Measurements from ENCODE around the gene SLC4A2.

Gene SLC4A2

GRCh38 chr7:151065516-151065915 is 6.1 kb downstream of the SLC4A2 start:
- DNase-seq: no peak

- DNase-seq: no peak
These were observed 7.0 kb downstream of the SLC4A2 start for GRCh38 chr7:151066273-151066974.

DNA sequence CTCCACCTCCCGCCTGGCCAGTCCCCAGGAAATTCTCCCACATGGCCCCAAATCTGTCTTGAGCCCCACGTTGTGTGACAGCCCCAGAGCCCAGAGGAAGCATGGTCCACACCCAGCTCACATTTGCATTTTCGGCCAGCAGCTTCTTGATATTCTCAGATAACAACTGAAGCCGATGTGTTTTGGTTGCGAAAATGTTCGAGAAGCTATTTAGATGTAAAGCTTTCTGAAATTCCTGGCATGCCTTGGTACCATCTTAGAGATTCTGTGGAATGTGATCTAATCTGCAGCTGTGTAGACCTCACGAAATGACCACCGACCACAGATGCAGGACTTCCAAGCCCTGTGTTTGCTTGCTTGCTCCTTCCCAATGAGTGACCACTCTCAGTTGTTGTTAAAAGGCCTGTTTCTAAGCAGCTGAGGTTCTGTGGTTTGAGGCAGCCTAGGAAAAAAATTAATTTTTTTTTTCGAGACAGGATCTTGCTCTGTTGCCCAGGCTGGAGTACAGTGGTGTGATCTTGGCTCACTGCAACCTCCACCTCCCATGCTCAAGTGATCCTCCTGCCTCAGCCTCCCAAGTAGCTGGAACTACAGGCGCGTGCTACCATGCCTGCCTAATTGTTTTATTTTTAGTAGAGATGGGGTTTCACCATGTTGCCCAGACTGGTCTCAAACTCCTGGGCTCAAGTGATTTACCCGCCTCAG is 8.8 kb downstream of the SLC4A2 start:
- no peak for DNase-seq

DNA sequence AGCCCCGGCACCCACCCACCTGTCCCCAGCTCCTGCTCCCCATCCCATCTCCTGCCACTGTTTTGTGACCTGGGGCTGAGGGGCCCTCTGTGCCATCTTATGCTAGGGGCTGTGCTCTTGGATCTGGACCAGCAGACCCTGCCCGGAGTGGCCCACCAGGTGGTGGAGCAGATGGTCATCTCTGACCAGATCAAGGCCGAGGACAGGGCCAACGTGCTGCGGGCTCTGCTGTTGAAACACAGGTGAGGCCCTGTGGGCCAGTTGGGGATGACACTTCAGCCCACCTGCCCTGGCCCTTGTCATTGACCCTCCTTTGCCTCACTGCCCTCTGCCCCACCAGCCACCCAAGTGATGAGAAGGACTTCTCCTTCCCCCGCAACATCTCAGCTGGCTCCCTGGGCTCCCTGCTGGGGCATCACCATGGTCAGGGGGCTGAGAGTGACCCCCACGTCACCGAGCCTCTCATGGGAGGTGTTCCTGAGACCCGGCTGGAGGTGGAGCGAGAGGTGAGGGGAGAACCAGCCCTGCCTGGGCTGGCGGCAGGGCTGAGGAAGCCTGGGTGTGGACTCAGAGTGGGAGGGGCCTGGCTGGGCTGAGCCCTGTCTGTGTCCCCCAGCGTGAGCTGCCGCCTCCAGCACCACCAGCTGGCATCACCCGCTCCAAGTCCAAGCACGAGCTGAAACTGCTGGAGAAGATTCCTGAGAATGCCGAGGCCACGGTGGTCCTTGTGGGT is 10.6 kb downstream of the SLC4A2 start:
- DNase-seq: no peak

GRCh38 chr7:151070574-151070960 is 11.2 kb downstream of the SLC4A2 start:
- no peak for DNase-seq

DNA sequence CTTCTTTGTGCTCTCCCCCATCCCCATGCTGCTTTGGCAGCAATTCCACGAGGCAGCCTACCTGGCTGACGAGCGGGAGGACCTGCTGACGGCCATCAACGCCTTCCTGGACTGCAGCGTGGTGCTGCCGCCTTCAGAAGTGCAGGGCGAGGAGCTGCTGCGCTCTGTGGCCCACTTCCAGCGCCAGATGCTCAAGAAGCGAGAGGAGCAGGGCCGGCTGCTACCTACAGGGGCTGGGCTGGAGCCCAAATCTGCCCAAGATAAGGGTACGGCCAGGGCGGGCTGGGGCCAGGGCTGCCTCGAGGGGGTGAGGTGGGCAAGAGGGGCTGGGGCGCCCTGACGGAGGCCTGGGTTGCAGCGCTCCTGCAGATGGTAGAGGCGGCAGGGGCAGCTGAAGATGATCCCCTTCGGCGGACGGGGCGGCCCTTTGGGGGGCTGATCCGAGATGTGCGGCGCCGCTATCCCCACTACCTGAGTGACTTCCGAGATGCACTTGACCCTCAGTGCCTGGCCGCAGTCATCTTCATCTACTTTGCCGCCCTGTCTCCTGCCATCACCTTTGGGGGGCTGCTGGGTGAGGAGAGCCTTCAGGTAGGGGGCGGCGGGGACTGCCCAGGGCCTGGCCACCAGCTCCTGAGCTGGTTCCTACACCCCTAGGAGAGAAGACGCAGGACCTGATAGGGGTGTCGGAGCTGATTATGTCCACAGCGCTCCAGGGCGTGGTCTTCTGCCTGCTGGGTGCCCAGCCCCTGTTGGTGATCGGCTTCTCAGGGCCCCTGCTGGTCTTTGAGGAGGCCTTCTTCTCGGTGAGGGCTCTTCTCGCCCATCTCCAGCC is 11.9 kb downstream of the SLC4A2 start:
- no peak for DNase-seq

- DNase-seq: no peak
These were observed 14.6 kb downstream of the SLC4A2 start for GRCh38 chr7:151073990-151074389.

GRCh38 chr7:151074817-151075661 is 15.7 kb downstream of the SLC4A2 start:
- no peak for DNase-seq

DNA sequence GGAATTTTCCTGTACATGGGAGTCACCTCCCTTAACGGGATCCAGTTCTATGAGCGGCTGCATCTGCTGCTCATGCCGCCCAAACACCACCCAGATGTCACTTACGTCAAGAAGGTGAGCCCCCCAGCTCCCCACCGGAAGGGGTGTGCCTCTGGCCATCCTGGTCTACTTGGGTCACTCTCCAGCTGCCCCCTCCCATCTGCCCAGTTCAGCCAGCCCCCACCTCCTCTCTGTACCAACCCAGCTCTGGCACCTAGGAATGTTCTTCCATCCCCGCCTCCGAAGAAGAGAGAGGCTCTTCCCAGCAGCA is 16.2 kb downstream of the SLC4A2 start:
- DNase-seq: no peak

DNA sequence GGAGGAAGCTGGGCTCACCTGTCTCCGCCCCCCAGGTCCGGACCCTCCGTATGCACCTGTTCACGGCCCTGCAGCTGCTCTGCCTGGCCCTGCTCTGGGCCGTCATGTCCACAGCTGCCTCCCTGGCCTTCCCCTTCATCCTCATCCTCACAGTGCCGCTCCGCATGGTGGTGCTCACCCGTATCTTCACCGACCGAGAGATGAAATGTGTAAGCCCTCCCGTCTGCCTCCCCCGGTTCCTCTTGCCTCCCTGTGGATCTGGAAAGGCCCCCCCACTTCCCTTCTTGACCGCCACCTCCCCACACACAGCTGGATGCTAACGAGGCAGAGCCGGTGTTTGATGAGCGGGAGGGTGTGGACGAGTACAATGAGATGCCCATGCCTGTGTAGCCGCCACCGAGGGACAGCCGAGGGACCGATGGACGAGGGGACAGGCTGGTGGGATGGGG is 16.6 kb downstream of the SLC4A2 start:
- no peak for DNase-seq

GRCh38 chr7:151076863-151077704 is 17.7 kb downstream of the SLC4A2 start:
- no peak for DNase-seq

GRCh38 chr7:151077705-151078232 is 18.4 kb downstream of the SLC4A2 start:
- no peak for DNase-seq

DNA sequence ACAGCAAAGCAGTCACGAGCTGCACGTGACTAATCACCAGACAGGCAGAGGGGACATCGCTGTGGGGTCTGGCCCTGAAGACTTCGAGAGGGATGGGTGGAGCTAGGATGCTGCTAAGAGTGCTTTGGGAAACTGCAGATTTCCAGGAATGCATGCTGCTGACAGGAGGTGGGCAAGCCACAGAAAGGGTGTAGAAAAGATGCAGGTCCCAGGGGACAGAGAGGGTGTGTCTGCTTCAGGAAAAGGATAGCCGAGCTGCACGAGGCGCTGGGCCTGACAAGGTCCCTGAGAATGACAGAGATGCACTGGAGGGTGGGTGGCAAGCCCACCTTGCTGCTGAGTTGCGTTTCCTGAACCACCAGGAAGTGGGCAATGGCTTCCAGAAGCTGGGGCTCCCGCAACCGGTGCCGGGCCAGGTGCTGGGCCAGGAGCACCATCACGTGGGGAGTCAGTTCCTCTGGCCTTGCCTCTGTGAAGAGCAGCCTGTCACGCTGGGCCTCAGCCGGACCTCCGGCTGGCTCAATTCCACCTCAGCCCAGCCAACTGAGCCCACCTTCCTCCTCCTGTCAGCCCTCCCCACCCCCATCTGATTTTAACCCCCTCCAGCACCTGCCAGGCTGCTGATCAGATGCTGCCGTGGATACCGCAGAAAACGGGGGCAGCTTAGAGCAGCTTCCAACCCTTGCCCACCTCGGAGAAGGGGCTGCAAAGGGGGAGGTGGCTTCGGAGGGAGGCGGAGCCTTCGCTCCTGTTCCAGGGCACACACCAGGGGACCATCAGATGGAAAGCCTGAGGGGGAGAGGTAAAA is 19.0 kb downstream of the SLC4A2 start:
- DNase-seq: no peak

- no peak for DNase-seq
These were observed 20.0 kb downstream of the SLC4A2 start for GRCh38 chr7:151079199-151079910.

- no peak for DNase-seq
These were observed 20.7 kb downstream of the SLC4A2 start for GRCh38 chr7:151080067-151080521.

GRCh38 chr7:151080522-151081169 is 21.3 kb downstream of the SLC4A2 start, which contains the start of gene FASTK:
Gene FASTK (minus strand): TSS chr7:151080809. CDS start chr7:151080766, 43 bp downstream.
- peak; percentile 78 for DNase-seq

DNA sequence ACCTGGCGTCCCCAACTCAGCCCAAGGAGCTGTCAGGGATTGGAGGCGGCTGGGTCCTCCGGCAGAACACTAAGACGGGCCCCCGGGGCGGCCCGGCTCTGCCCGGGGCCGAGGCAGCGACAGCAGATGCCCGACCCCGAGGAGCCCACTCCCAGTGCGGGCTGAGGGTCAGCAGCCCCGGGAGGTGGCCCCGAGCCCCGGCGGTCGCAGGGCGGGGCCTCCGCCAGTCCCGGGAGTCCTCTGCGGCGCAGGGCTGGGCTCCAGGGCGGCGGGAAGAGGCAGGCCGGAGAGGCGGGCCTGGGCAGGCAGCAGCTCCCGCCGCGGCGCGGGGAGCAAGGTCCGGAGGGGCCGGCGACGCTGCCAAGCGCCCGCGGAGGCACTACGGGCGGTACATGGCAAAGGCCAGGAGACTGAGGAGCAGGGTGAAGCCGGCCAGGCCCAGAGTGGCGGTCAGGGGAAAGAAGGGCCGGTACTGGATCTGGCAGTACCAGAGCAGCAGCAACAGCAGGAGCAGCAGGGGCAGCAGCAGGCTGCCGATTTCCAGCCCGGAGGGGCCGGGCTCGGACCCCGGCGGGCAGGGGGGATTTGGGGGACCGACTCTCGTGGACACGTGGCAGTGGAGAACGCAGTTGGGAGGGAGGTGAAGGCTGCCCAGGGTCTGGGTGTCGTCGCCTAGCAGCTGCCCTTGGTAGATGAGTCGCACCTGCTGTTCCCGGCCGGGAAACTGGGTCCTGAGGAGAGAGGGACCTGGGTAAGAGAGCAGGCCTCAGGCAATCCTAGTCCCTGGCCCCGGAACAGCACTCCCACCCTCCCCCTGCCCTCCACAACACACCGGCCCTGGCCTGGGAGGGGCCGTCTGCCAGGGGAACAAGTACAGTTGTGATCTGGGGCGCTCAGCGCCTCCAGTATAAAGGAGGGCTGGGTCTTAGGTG is 22.0 kb downstream of the SLC4A2 start:
- DNase-seq: no peak
